ENCODE data around the gene ZNF18.

Gene ZNF18, protein sequence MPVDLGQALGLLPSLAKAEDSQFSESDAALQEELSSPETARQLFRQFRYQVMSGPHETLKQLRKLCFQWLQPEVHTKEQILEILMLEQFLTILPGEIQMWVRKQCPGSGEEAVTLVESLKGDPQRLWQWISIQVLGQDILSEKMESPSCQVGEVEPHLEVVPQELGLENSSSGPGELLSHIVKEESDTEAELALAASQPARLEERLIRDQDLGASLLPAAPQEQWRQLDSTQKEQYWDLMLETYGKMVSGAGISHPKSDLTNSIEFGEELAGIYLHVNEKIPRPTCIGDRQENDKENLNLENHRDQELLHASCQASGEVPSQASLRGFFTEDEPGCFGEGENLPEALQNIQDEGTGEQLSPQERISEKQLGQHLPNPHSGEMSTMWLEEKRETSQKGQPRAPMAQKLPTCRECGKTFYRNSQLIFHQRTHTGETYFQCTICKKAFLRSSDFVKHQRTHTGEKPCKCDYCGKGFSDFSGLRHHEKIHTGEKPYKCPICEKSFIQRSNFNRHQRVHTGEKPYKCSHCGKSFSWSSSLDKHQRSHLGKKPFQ

DNA sequence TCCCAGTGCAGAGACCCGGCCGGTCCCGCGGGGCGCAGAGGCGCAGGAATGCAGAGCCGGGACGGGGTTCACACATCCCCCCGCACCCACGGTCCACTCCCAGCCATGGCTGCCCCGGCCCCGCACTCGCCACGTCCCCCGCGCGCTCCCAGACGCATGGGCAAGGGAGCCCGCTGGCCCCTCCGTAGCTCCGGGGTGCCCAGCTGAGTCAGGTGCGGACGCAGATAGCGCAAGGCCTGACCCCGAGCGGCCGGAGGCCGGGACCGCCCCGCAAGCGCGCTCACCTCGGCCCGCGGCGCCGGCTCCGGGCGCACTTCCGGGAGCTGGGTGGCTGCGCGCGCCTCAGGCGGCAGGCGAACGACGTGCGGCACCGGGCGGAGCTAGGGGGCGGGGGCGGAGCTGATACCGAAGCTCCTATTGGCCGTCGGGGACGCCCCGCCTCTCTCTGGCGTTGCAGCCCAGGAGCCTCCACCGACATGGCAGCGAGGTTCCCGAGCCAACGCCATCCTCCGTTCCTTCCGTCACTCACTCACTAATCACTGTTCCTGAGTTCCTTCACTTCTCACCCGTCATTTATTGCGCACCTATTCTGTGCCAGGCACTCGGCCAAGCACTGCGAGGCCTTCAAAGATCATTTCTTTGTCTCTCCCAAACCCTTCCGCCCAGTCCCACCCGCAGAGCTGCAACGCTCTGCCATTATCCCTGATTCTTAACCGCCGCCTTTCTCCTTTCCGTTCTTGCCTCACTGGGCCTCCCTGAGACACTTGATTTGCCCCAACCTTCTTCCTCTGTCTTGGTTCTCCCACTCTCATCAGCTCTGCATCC lies at the start of gene ZNF18:
TSS of gene ZNF18 (minus strand) at position 329 of the 825 bp plus-strand sequence. CDS start 4,646 bp downstream, outside the sequence.
- TF ChIP-seq CTCF (IDR thresholded peaks at IDR 0.05): no peak

- no peak for TF ChIP-seq CTCF (IDR thresholded peaks at IDR 0.05)
Measured at GRCh38 chr17:12046786-12047185, 49.5 kb upstream of the ZNF18 start.

- TF ChIP-seq CTCF (IDR thresholded peaks at IDR 0.05): no peak
Measured at GRCh38 chr17:12043702-12044101, 46.4 kb upstream of the ZNF18 start.

GRCh38 chr17:12041312-12041711 lies 44.0 kb upstream of the ZNF18 start:
- no peak for TF ChIP-seq CTCF (IDR thresholded peaks at IDR 0.05)

GRCh38 chr17:12040478-12040877 lies 43.2 kb upstream of the ZNF18 start:
- TF ChIP-seq CTCF (IDR thresholded peaks at IDR 0.05): no peak

GRCh38 chr17:12037970-12038369 lies 40.7 kb upstream of the ZNF18 start:
- TF ChIP-seq CTCF (IDR thresholded peaks at IDR 0.05): no peak

GRCh38 chr17:12035673-12036072 lies 38.4 kb upstream of the ZNF18 start:
- TF ChIP-seq CTCF (IDR thresholded peaks at IDR 0.05): no peak
